ENCODE results near the gene NEDD9.
A peak's percentile ranks its signal among the peaks of the same experiment; 100 is the strongest.

Gene NEDD9

DNA sequence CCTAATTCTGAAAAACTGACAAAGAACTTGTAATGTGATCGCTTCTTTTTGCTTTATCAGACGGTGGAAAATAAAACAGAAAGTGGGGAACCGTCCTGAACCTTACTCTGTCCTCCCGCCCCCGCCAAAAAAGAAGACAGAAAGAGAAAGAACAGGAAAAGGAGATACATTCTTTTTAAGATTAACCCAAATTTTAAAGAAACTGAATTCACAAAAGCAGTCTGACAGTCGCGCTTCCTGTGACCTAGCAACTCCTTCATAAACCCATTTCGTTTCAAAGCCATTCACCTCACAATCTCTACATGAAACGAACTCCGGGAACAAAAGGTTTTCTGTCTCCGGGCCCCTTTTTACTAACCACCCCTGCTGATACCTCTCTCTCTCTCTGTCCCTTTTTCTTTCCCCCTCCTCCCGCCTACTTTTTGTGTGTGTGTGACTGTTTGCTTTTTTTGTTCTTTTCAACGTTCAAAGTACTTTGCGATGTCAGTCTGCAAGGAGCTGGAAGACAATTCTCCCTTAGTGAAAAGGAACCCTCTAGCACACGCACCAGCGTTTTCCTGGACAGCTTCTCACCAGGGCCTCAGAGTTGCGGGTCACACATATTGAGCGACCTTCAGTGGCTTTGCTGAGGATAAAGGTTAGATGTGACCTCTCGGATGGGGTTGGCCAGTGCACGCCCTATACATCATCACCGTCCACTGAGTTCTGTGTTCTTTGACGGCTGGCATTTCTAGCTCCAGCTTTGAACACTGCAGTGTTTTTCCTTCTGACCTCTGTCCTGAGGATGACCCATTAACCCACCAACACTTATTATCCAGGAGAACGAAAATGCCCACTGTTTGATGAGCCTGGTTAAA, 530 bp upstream of the NEDD9 start:
- peak; percentile 70 for DNase-seq

- no peak for DNase-seq
Measured at GRCh38 chr6:11231564-11232192, 790 bp downstream of the NEDD9 start.

DNA sequence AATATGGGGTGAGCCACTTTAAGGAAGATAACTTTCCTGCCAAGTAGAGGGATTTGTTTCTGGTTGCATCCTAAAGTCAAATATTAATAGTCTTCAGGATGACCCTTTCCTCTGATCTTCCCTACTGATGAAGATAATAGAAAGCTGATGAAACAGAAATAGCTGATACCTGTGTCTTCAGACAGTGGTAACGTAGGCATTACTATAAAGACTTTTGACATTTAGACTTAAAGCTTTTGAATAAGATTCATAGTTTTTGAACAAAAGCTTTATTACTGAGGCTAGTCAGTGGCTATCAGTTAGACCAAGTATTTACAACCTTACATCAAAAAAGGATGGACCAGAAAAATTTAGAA, 1.4 kb downstream of the NEDD9 start:
- no peak for DNase-seq

- no peak for DNase-seq
Measured at GRCh38 chr6:11230158-11231107, 2.0 kb downstream of the NEDD9 start.

DNA sequence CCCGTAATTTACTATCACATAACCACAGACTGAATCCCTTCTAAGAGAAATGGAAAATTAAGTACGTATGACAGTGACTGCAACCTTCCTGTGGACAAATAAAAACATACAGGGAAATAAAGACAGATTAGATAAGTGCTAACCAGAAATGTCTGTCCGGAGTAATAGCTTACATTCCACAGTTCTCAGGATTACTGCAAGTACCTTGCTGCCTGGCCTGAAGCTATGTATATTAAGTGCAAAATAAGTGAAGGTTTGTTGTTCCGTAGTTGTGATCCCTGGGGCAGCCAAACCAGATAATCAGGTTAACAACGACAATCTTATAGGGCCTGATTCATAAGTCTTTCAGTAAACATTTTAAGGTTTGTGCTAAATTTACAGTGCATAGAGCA, 2.8 kb downstream of the NEDD9 start:
- no peak for DNase-seq

DNA sequence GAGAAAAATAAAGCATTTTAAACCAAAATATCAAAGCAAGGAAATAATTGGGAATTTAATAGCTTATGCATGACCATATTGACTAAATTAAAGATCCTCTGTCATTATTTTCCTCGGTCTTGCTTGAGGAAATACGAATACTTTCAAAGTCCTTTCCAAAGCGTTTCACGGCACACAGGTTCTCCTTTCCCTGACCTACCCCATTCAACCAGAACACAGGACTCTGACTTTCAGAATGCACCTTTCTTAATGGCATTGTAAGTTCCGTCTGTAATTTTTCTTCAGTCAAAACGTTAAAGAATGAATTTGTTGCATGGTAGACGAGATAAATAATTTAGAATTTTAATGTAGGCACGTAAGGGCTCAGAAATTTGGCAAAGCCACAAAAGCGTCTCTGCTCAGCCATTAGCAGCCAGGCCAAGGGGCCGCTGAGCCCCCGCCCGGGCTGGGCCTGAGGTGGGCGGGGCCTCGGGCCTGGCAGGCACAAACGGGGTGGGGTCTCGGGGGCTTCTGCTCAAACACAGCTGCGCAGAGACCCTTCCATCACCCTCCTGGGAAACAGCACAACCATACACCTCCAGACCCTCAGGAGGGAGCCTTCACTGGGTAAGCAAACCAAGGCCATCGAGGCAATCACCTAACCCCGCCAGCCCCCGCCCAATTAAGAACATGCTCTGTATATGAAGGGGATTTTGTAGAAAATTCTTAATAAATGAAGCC, 3.4 kb downstream of the NEDD9 start:
- DNase-seq, result peak; percentile 84

- DNase-seq, result no peak
Measured at GRCh38 chr6:11227698-11228097, 4.8 kb downstream of the NEDD9 start.

DNA sequence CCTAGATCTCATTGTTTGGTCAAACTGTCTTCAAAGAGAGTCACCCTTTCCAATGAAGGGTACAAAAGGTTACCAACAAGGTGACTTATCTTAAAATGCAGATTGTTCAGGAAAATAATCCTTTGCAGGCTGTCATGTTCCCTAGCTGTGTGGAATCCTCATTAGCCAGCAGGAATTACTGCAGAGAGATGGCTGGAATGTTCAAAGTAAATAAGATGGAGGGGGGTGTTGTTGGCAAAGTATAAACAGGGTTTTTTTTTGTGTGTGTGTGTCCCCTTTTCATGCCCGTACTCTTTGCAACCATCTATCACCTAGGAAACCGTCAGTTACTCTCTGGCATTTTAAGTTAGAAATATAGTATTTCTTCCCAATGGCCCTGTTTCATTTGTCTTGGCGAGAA, 6.5 kb downstream of the NEDD9 start:
- no peak for DNase-seq

GRCh38 chr6:11224966-11225463, 7.5 kb downstream of the NEDD9 start:
- no peak for DNase-seq

DNA sequence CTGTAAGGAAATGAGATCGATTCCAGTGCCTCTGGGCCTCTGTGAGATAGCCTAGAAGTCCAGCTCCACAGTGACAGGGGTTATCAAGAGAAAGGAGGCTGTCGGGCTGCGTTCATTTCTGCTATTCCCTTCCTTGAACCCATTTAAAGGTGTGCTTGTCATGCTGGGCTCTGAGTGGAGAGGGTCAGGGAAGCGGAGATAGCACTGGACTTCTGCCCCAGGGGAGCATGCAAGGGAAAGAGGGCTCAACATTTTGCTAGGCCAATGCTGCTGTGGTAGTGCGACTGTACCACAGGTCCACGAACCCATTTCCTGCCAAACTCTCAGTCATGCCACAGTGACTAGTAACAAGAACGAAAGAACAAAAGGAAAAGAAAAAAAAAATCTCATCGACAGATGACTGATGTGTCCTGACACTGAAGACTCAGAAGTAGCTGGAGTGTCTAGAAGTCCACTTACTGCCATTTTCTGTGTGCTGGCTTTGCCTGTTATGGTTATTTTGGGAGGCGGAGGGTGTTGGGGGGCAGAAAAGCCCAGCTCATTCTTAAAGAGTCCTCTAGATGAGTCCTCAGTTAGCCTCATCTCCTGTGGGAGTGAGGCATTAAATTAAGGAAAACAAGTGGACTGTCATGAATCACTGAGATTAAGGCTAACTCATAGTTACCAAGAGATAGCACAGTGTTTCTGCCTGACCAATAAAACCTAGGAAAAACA, 8.1 kb downstream of the NEDD9 start:
- DNase-seq, result no peak

DNA sequence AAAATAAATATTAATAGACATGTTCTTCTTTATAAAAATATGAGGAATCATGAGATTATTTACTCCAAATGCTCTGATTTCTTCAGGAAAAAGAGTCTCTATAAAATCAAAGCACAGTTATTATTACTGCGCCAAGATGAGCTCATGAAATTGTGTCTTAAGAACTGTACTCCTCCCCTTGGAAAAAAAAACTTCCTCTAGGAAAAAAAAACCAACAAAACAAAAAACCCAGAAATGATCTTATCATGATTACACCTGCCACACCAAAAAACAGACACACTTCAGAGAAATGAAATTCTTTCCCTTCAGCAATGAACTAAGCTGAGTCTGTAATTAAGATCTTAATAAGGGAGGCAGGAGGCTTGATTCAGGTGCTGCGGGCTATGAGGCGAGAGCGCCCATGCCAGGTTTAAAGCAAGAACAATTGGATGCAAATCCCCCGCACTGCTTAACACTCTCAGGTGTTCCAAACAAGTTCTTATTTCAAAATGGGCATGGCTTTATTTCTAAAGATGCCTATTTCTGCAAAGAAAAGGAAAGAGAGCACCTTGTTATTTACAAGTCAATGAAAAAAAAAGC, 9.1 kb downstream of the NEDD9 start:
- DNase-seq, result no peak

GRCh38 chr6:11222385-11223277, 9.8 kb downstream of the NEDD9 start:
- no peak for DNase-seq

DNA sequence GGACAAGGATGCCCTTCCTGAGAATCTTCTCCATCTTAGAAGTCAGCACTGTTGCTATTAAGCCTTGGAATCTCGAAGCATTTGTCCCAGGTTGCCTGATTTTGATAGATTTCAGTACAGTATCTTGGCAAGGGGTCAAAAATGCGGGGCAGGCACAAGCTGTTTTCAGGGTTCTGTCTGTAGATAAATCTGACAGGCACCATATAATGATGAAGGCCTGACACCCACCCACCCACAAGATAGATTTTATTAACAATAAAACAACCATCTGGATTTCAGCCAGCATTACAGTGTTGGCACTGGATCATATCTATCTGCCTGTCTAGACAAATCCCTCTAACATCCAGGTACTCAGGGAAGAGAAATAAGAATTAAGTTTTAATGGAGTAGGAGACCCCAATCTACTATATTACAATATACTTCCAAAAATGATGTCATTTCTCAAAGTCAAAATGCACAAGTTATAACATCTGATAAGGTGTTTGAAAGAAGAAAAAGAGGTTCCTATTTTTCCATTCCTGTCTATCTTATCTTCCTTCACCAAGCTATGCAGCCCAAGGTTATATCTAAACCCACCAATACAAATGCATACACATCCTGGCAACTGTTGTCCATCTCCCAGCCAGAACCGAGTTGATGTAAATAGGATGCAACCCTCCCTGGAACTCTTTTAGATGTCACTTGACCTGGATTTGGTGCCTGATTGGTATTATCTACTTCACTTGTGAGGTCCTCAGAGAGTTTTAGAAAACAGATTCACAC, 10.7 kb downstream of the NEDD9 start:
- no peak for DNase-seq

DNA sequence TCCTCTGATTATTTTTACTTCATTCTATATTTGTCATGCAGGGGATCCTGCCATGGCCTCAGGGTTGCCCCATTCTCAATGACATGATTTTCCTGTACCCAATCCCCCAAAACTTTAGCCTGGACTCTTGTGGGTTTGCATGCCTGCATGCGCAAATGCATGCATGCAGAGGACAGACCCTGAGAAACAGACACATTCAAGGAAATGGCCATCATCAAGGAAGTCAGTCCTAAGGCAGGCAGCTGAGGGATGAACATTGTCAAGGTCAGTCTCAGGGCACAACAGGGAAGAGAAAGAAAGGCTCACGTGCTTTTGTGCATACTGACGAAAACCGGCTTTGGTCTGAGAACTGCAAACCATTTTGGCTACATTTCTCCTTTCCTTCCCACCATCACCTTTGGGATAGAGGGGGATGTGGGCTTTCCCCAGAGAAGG, 13.1 kb downstream of the NEDD9 start:
- no peak for DNase-seq

GRCh38 chr6:11218538-11219399, 13.7 kb downstream of the NEDD9 start:
- no peak for DNase-seq

DNA sequence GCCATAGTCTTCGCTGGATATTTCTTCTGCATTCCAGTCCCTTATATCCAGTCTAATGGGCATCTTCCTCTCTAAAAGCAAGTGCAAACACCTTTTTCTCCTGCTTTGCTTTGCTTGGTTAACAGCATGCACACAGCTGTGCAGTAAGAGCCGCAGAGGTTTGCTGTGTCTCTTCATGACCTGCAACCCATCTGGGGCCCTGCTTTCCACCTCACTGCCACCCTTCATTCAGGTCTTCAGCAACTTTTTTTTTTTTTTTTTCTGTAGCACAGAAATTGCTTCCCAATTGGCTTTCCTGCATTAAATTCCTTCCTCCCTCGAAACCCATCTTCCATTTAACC, 14.4 kb downstream of the NEDD9 start:
- DNase-seq, result no peak

DNA sequence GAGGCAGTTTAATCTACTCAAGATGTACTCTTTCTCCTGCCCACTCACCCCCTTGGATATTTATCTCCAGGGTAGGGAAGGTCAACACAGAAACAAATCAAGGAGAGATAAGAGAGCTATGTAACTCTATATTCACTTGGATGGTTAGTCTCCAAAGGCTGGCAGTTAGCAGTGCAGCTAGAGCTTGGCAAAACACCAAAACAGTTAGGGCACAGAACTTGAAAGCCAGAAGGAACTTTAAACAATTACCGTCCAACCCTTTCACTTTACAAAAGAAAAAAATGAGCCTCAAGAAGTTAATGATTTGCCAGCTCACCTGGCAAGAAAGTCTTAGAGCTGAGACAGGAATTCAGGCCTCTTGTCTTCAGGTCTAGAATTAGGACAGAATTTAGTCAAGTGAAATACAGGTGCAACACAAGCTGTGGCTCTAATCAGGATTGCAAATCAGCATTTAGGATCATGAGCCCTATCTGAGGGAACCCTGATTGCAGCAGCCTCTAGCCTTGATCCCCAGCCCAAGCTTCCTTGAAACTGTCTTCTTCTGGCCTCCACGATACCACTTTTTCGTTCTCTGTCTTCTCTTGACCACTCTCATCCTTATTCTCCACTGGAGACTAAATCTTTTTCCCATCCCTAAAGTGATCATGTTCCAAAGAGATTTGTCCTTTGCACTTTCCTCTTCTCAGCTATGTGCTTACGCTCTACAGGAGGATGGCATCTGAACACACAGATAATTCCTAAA, 14.9 kb downstream of the NEDD9 start:
- DNase-seq, result no peak

- no peak for DNase-seq
Measured at GRCh38 chr6:11215773-11216172, 16.7 kb downstream of the NEDD9 start.

Measured in islet precursor cell (in vitro differentiated cells).